Subcutaneous abdominal adipose tissue (tissue), 5 donors: ENCODE measurements around the gene TOR2A.

Source experiments
- H3K27ac ChIP-seq: one replicate; pipeline ENCODE4 v1.7.0; 2013; ENCODE audit warnings: low read depth, mild to moderate bottlenecking, inconsistent platforms, low read length, moderate library complexity
- H3K27me3 ChIP-seq, 5 donors: one replicate each; pipeline ENCODE4 v1.7.0; 2013; ENCODE audit warnings: low read length in 5 of 5, inconsistent platforms in 1 of 5; ENCODE audit not compliant: control insufficient read depth in 5 of 5, insufficient read depth in 4 of 5
- H3K36me3 ChIP-seq, 5 donors: one replicate each; pipeline ENCODE4 v1.7.0; 2013; ENCODE audit warnings: low read length in 5 of 5; ENCODE audit not compliant: control insufficient read depth in 5 of 5, insufficient read depth in 5 of 5
- H3K4me1 ChIP-seq, 5 donors: one replicate each; pipeline ENCODE4 v1.7.0; 2013; ENCODE audit warnings: low read length in 5 of 5, mild to moderate bottlenecking in 3 of 5, moderate library complexity in 1 of 5; ENCODE audit not compliant: control insufficient read depth in 5 of 5, insufficient read depth in 5 of 5
- H3K4me3 ChIP-seq, 5 donors: one replicate each; pipeline ENCODE4 v1.7.0; 2013; ENCODE audit warnings: low read length in 5 of 5, low read depth in 1 of 5
- H3K9ac ChIP-seq, 5 donors: one replicate each; pipeline ENCODE4 v1.7.0; 2013; ENCODE audit warnings: low read length in 5 of 5, mild to moderate bottlenecking in 4 of 5, moderate library complexity in 3 of 5
- H3K9me3 ChIP-seq, 5 donors: one replicate each; pipeline ENCODE4 v1.7.0; 2013; ENCODE audit warnings: low read length in 5 of 5; ENCODE audit not compliant: control insufficient read depth in 5 of 5
- donor health status: healthy.
- donor health status: healthy.
- donor health status: healthy.
- donor health status: healthy.
- donor health status: healthy.

TOR2A gene

DNA sequence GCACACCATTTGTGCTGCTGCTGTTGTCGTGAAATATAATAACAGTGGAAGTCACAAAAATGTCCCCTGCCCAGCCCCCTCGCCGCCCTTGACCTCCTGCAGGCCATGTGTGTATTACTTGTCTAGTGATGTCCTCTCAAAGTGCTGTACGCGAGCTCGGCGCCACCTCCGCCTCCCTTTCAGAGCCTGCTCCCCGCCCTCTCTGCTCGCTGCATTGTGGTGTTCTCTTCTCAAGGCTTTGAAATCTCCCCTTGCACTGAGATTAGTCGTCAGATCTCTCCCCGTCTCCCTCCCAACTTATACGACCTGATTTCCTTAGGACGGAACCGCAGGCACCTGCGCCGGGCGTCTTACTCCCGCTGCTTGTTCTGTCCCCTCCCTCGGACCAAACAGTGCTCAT, 43.0 kb downstream of the TOR2A start:
- Histone ChIP-seq H3K36me3 (peaks cover 3 to 63% (median 48%) of the 10 kb centered on the region in 5 donors), H3K9ac (no peak overlapping the region), H3K27me3 (no peaks in the 10 kb centered on the region), H3K9me3 (no peaks in the 10 kb centered on the region), H3K27ac (no peak overlapping the region), H3K4me1 (peaks cover 0 to 17% (median 0%) of the 10 kb centered on the region in 5 donors), H3K4me3 (no peak overlapping the region)

DNA sequence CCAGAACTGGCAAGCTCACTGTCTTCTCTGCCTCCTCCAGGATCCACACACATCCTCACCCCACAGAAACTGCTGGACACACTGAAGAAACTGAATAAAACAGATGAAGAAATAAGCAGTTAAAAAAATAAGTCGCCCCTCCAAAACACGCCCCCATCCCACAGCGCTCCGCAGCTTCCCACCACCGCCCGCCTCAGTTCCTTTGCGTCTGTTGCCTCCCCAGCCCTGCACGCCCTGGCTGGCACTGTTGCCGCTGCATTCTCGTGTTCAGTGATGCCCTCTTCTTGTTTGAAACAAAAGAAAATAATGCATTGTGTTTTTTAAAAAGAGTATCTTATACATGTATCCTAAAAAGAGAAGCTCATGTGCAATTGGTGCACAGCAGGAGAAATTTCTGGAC, 44.4 kb downstream of the TOR2A start:
- Histone ChIP-seq H3K36me3 (peaks cover 3 to 76% (median 61%) of the 10 kb centered on the region in 5 donors), H3K9me3 (no peaks in the 10 kb centered on the region), H3K4me3 (no peak overlapping the region), H3K9ac (no peak overlapping the region), H3K27ac (no peak overlapping the region), H3K4me1 (peaks cover 0 to 14% (median 0%) of the 10 kb centered on the region in 5 donors), H3K27me3 (no peaks in the 10 kb centered on the region)

DNA sequence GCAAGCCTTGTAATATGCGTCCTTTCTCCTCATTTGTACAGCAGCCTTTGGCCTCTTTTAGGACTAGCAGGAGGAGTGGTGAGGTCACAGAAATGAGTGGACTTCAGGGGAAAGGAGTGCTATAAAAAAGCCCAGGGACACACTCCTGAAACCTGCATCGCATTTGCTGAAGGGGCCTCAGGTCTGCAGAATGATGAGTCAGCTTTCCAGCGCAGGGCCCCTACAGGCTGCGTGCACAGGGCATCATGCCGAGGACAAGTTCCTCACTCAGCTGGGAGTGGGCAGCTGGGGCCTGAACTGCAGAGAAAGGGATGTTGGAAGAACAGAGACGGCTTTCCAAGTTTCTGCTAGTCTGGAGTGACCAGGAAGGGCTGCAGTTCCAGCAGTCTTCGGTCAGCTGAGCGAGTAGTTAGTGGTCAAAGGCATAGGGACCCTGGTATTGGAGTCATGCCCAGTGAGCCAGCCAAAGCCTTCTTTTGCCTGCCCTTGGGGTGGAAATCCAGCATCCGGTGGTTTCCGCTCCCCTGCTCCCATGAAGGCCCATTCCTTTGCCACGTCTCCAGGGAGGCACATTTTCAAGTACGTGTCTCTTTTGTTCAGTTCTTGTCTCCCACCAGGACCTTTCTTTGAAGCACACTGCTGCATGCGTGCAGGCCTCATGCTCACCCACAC, 45.6 kb downstream of the TOR2A start:
- no peaks in the 10 kb centered on the region for H3K9me3 ChIP-seq
- H3K27ac ChIP-seq: no peak overlapping the region
- peaks cover 0 to 14% (median 0%) of the 10 kb centered on the region in 5 donors for H3K4me1 ChIP-seq
- no peak overlapping the region for H3K4me3 ChIP-seq
- H3K27me3 ChIP-seq: no peaks in the 10 kb centered on the region
- H3K9ac ChIP-seq: no peak overlapping the region
- peaks cover 3 to 85% (median 68%) of the 10 kb centered on the region in 5 donors for H3K36me3 ChIP-seq

DNA sequence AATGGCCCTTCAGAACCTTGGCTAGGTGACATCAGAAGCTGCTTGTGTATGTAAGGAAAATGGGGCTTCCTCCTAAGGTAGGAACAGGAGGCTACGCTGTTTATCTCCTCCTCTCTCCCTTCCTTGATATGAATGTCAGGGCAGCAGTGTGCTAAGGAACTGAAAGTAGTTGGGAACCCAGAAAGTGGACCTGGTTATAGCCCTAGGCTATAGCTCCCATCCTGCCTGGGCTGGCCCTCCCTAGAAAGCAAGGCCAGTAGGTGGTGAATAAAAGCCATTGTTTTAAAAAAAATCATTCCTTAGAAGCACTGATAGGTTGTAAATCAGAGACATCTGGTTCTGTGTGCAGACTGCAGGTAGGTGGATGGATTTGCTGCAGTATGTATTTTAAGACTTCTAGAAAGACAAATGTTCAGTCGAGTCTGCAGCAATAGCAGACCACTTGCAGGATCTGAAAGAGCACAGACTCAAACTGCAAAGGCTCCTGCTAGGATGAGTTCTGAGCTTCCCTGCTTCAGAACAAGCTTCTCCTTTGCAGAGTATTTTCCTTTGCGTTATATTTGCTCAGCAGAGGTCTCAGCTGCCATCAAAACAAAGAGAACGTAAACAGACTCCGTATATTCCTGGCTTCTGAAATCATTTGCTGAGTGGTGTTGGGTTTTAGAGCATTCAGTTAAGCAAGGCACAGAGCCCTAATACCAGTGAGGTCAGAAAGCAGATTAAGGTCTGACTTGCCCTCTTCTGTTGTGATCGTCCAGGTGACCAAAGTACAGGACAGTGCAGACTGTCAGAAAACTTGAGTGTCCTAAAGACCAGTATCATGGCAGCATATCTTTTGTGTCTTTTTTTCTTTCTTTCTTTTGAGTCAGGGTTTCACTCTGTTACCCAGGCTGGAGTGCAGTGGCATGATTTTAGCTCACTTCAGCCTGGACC, 48.4 kb downstream of the TOR2A start:
- no peaks in the 10 kb centered on the region for H3K9me3 ChIP-seq
- H3K27ac ChIP-seq: no peak overlapping the region
- H3K27me3 ChIP-seq: no peaks in the 10 kb centered on the region
- H3K4me1 ChIP-seq: peaks cover 0 to 14% (median 0%) of the 10 kb centered on the region in 5 donors
- H3K36me3 ChIP-seq: peaks cover 3 to 95% (median 88%) of the 10 kb centered on the region in 5 donors
- H3K4me3 ChIP-seq: no peak overlapping the region
- no peak overlapping the region for H3K9ac ChIP-seq

DNA sequence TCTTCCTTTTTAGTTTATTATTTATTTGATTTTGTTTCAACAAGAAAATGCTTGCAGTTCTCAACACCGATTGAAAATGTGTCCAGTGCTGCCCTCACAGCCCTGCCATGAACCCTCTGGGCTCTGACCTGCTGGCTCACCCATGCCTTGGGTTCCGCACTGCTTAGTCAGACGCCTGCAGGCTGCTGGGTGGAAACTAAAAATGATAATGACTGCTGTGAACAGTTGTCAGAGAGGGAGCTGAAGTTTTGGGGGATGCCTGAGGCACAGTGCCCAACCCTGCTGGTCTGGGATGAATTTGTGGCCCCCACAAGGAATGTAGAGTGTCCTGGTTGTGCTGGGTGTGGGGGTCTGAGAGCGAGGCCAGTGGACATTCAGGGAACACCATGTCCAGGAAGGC, 50.5 kb downstream of the TOR2A start:
- no peak overlapping the region for H3K9ac ChIP-seq
- H3K36me3 ChIP-seq: peaks cover 2 to 95% (median 88%) of the 10 kb centered on the region in 5 donors
- H3K9me3 ChIP-seq: no peaks in the 10 kb centered on the region
- peaks cover 0 to 10% (median 0%) of the 10 kb centered on the region in 5 donors for H3K4me1 ChIP-seq
- no peaks in the 10 kb centered on the region for H3K27me3 ChIP-seq
- H3K27ac ChIP-seq: no peak overlapping the region
- no peak overlapping the region for H3K4me3 ChIP-seq

DNA sequence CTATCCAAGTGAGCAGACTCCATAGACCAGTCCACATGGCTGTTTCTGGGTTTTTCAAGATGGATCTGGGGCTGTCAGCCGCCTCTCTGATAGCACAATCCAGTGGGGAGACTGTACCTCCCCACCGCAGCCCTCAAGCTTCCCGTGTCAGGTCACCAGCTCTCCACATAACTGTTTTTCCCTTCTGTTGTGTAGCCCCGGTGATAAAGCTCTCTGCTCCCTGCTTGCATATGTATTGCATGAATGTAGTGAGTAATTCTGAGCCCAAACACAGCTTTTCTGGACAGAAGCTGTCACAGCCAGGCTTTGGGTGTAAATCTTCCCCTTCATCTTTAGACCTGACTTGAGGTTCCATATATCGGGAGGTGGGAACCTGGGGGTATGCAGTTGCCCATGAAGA, 51.4 kb downstream of the TOR2A start:
- H3K4me1 ChIP-seq: peaks cover 0 to 2% (median 0%) of the 10 kb centered on the region in 5 donors
- no peak overlapping the region for H3K9ac ChIP-seq
- no peak overlapping the region for H3K4me3 ChIP-seq
- no peak overlapping the region for H3K27ac ChIP-seq
- peaks cover 5 to 95% (median 87%) of the 10 kb centered on the region in 5 donors for H3K36me3 ChIP-seq
- no peaks in the 10 kb centered on the region for H3K9me3 ChIP-seq
- no peaks in the 10 kb centered on the region for H3K27me3 ChIP-seq

DNA sequence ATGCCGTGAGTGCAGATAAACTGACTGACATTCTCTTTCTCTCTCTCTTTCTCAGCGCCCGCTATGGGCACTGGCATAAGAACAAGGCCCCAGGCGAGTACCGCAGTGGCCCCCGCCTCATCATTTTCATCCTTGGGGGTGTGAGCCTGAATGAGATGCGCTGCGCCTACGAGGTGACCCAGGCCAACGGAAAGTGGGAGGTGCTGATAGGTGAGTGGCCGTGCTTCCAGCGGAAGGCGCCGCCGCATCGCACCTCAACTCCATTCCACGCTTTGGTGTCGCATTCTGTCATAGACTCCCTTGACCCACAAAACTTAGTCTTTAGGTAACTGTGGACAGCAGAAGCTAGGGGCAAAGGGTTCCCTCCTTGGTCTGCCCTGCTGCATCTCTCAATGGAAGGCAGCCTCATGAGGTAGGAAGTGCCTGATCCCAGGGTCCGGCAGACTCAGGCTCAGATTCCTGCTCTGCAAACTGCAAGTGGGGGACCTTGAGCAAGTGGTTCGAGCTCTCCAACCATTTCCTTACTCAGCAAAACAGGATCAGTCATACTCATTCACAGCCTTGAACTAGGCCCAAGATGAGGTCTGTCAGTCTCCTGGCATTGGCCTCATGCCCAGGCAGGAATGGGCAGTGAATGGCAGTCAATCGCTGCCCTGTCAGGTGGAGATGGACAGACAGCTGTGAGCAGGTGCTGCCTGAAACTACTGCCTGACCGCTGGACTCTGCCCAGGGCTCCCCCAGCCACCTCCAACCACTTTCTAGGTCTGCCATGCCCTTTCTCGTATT, 52.5 kb downstream of the TOR2A start:
- no peak overlapping the region for H3K27ac ChIP-seq
- H3K27me3 ChIP-seq: no peaks in the 10 kb centered on the region
- peaks cover 5 to 92% (median 84%) of the 10 kb centered on the region in 5 donors for H3K36me3 ChIP-seq
- no peak overlapping the region for H3K4me3 ChIP-seq
- no peak overlapping the region for H3K9ac ChIP-seq
- H3K4me1 ChIP-seq: no peaks in the 10 kb centered on the region
- H3K9me3 ChIP-seq: no peaks in the 10 kb centered on the region
